Urinary bladder (tissue), 4 donors: ENCODE measurements around the gene RNF220. TPM values are rescaled to one million over a fixed set of nuclear protein-coding genes. Genes with fewer than 3 reads are reported as not detected.

Experiments used
- DNase-seq: peaks from one replicate; pipeline ENCODE4 v3.0.0-alpha.2; 2015; ENCODE audit errors: extremely low spot score
- H3K27ac ChIP-seq: one replicate; pipeline ENCODE4 v1.5.1; 2013; ENCODE audit warnings: low read depth, mild to moderate bottlenecking, moderate library complexity
- H3K36me3 ChIP-seq: one replicate; pipeline ENCODE4 v1.6.1; 2013; ENCODE audit warnings: mild to moderate bottlenecking, moderate library complexity; ENCODE audit not compliant: insufficient read depth
- H3K4me1 ChIP-seq: one replicate; pipeline ENCODE4 v1.6.1; 2013; ENCODE audit warnings: mild to moderate bottlenecking, moderate library complexity; ENCODE audit not compliant: insufficient read depth
- H3K4me3 ChIP-seq: one replicate; pipeline ENCODE4 v1.5.1; 2013; ENCODE audit warnings: low read depth, low read length
- WGBS: extraction: QIAGEN DNeasy Blood & Tissue Kit; methylation state at CpG from one replicate; pipeline ENCODE4 v1.1.7; 2013; 5-methylcytosine and 5-hydroxymethylcytosine counted together
- polyA plus RNA-seq: library from polyadenylated mRNA; stranded (reverse); fragments of 200-250 nt; gene quantifications from one replicate; pipeline ENCODE4 v1.2.3, GENCODE V29; 2013
- total RNA-seq: library from RNA; depleted of rRNA; stranded (reverse); fragments of >200 nt; gene quantifications from one replicate; pipeline ENCODE4 v1.2.3, GENCODE V29; 2014
- donor health status: healthy with polysubstance abuse.
- donor health status: healthy.

RNF220 gene
- total and polyA plus RNA-seq, 2 donors: 17.3 to 89.6 TPM

DNA sequence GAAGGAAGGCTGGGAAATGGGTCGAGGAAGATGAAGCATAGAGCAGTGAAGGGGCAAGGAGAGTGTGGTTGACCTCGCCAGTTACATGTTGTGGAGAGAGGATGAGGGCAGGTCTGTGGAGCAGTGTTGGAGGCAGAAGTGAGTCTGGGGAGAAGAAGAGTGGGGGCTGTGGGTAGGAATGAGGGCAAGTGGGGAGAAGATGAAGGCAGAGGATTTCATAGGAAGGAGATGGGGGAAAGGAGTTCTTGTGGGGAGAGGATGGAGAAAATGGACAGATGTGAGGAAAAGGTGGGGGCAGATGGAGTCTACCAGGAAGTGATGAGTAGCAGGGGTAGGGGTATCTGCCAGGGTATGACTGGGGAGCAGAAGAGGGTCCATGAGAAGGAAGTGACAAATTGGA lies 273.1 kb downstream of the RNF220 start:
- Histone ChIP-seq H3K4me1 (no peaks in the 10 kb centered on the region), H3K4me3 (no peak overlapping the region), H3K27ac (no peak overlapping the region), H3K36me3 (no peaks in the 10 kb centered on the region)
- WGBS: 94% methylated on average over 2 of the region's 2 CpGs
- no peak for DNase-seq

GRCh38 chr1:44678626-44679025 lies 273.6 kb downstream of the RNF220 start:
- no peak for DNase-seq
- WGBS: 79% methylated on average over 4 of the region's 4 CpGs
- no peak overlapping the region for H3K4me3 ChIP-seq
- no peaks in the 10 kb centered on the region for H3K4me1 ChIP-seq
- no peak overlapping the region for H3K27ac ChIP-seq
- H3K36me3 ChIP-seq: no peaks in the 10 kb centered on the region

DNA sequence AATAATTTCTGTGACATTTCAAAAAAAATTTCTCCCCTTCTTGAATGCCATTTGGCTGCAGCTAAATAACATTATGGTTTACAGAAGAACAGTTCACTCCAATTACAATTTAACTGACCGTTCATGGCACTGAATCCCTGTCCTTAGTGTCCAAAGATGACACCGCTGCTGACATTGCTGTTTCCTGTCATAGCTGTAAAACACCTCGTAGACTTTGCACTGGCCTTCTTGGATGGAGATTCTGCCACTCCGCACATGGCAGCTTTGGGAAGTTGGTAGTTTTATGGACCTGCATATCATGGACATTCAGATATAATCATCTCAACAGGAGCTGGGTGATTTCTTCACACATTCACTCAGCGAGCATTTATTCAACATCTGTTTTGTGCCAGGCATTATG lies 274.4 kb downstream of the RNF220 start:
- H3K36me3 ChIP-seq: no peaks in the 10 kb centered on the region
- WGBS: 86% methylated on average over 5 of the region's 5 CpGs

GRCh38 chr1:44681905-44682882 lies 277.1 kb downstream of the RNF220 start:
- Histone ChIP-seq H3K4me1 (no peaks in the 10 kb centered on the region), H3K4me3 (no peak overlapping the region), H3K27ac (no peak overlapping the region), H3K36me3 (no peaks in the 10 kb centered on the region)
- WGBS: 79% methylated on average over 14 of the region's 14 CpGs
- no peak for DNase-seq

More for the DNA sequence above, 274.4 kb downstream of the RNF220 start:
- no peak overlapping the region for H3K4me3 ChIP-seq
- H3K4me1 ChIP-seq: no peaks in the 10 kb centered on the region
- no peak overlapping the region for H3K27ac ChIP-seq
- DNase-seq: no peak

DNA sequence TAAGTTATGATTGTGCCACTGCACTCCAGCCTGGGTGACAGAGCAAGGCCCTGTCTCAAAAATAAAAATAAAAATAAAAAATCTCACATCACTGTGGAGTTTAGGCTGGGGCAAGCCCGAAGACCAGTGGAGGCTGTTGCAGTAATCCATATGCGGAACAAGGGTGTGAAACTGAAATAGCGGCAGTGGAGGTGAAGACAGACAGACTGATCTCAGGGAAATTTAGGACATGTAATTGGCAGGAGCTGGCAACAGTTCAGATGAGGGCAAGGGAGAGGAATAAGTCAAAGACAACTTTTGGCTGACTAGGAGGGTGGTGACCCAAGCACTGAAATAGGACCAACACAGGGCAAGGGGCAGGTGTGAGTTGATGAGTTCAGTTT lies 277.8 kb downstream of the RNF220 start:
- Histone ChIP-seq H3K27ac (no peak overlapping the region), H3K4me1 (no peaks in the 10 kb centered on the region), H3K4me3 (no peak overlapping the region), H3K36me3 (no peaks in the 10 kb centered on the region)
- 95% methylated on average over 3 of the region's 3 CpGs for WGBS
- DNase-seq: no peak

GRCh38 chr1:44684525-44684924 lies 279.5 kb downstream of the RNF220 start:
- Histone ChIP-seq H3K4me1 (no peaks in the 10 kb centered on the region), H3K27ac (no peak overlapping the region), H3K36me3 (no peaks in the 10 kb centered on the region), H3K4me3 (no peak overlapping the region)
- 80% methylated on average over 1 of the region's 1 CpG for WGBS
- no peak for DNase-seq

DNA sequence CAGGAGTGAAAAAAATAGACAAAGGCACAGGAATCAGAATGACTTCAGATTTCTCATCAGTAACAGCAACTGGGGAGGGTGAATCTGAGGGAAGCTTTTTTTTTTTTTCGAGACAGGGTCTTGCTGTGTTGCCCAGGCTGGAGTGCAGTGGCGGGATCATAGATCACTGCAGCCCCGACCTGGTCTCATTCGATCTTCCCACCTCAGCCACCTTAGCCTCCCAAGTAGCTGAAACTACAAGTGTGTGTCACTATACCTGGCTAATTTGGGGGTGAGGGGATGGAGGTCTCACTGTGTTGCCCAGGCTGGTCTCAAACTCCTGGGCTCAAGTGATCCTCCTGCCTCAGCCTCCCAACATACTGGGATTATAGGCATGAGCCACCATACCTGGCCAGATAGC lies 280.2 kb downstream of the RNF220 start:
- H3K27ac ChIP-seq: no peak overlapping the region
- no peaks in the 10 kb centered on the region for H3K4me1 ChIP-seq
- no peak for DNase-seq
- no peak overlapping the region for H3K4me3 ChIP-seq
- WGBS: 95% methylated on average over 4 of the region's 4 CpGs
- no peaks in the 10 kb centered on the region for H3K36me3 ChIP-seq

GRCh38 chr1:44685881-44686280 lies 280.8 kb downstream of the RNF220 start:
- H3K4me3 ChIP-seq: no peak overlapping the region
- H3K27ac ChIP-seq: no peak overlapping the region
- WGBS: 78% methylated on average over 8 of the region's 8 CpGs
- H3K4me1 ChIP-seq: no peaks in the 10 kb centered on the region
- H3K36me3 ChIP-seq: no peaks in the 10 kb centered on the region
- no peak for DNase-seq

DNA sequence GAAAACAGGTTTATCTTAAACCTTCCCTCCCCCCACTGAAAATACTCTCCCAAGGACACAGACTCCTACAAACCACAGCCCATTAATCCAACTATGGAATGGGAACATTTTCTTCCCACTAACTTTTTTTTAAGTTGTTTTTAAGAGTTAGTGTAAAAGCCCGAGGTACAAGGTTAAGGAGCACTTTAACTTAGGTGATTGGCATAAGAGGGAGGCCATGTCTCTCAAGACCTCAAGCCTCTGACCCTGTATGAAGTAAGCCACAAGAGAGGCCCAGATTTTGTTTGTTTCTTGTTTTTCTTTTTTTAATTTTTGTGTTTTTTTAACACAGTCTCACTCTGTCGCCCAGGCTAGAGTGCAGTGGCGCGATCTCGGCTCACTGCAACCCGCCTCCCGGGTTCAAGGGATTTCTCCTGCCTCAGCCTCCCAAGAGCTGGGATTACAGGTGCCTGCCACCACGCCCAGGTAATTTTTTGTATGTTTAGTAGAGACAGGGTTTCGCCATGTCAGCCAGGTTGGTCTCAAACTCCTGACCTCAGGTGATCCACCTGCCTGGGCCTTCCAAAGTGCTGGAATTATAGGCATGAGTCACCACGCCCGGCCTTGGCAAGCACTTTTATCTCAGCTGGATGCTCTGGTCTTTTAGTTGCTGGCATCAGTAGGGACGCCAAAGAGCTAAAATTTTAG lies 283.8 kb downstream of the RNF220 start:
- Histone ChIP-seq H3K27ac (no peak overlapping the region), H3K4me1 (no peaks in the 10 kb centered on the region), H3K4me3 (no peak overlapping the region), H3K36me3 (no peaks in the 10 kb centered on the region)
- 87% methylated on average over 12 of the region's 12 CpGs for WGBS
- no peak for DNase-seq

- 70% methylated on average over 3 of the region's 3 CpGs for WGBS
- H3K4me3 ChIP-seq: no peak overlapping the region
Observed at GRCh38 chr1:44689447-44689765, 284.4 kb downstream of the RNF220 start.

DNA sequence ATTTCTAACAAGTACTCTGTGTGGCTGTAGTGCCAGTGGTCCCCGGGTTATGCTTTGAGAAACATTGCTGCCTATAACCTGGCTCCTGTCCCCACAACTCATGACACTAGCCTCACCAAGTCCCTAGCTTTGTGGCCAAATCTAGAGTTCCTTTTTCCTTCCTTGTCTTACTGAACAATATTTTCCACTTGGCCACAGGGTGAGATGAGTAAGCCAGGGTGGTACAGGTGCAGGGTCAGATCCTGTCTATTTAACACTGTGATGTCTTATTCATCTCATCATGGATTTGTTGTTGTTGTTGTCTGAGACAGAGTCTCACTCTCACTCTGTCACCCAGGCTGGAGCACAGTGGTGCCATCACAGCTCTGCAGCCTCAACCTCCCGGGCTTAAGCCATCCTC lies 288.1 kb downstream of the RNF220 start:
- 85% methylated on average over 2 of the region's 2 CpGs for WGBS
- H3K4me1 ChIP-seq: no peaks in the 10 kb centered on the region
- DNase-seq: no peak
- H3K36me3 ChIP-seq: no peaks in the 10 kb centered on the region
- no peak overlapping the region for H3K27ac ChIP-seq
- H3K4me3 ChIP-seq: no peak overlapping the region

More at GRCh38 chr1:44689447-44689765, 284.4 kb downstream of the RNF220 start:
- DNase-seq: no peak
- Histone ChIP-seq H3K4me1 (no peaks in the 10 kb centered on the region), H3K36me3 (no peaks in the 10 kb centered on the region), H3K27ac (no peak overlapping the region)

GRCh38 chr1:44693900-44694299 lies 288.8 kb downstream of the RNF220 start:
- no peak for DNase-seq
- Histone ChIP-seq H3K4me1 (no peaks in the 10 kb centered on the region), H3K36me3 (no peaks in the 10 kb centered on the region), H3K4me3 (no peak overlapping the region), H3K27ac (no peak overlapping the region)
- 96% methylated on average over 3 of the region's 3 CpGs for WGBS

DNA sequence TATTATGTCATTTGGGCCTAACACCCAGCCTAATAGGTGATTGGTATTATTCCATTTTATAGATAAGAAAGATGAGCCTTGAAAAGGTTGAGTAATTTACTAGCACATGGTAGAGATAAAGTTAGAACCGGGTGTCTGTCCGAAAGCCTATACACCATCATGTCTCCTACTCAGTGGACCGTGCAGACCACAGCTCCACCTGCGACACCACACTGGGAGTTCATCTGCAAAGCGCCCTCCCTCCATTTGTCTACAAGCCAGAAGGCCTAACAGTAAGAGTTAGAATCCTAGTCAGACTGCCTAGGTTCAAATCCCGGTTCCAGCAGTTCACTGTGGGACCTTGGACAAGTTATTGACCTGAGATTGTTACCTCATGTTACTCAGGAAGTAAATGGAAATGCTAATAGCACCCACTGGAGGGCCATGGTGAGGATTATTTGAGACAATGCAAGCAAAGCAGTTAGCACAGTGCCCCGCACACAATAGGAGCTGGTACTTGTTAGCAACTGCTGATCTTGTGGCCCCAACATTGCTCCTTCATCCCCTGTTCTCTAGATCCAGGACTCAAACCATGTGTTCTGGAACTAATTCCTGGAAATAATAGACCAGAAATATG lies 289.9 kb downstream of the RNF220 start:
- Histone ChIP-seq H3K4me1 (no peaks in the 10 kb centered on the region), H3K36me3 (no peaks in the 10 kb centered on the region), H3K27ac (no peak overlapping the region), H3K4me3 (no peak overlapping the region)
- WGBS: 94% methylated on average over 7 of the region's 7 CpGs
- no peak for DNase-seq

GRCh38 chr1:44695671-44696070 lies 290.6 kb downstream of the RNF220 start:
- 90% methylated on average over 4 of the region's 4 CpGs for WGBS
- Histone ChIP-seq H3K36me3 (no peaks in the 10 kb centered on the region), H3K4me3 (no peak overlapping the region), H3K27ac (no peak overlapping the region), H3K4me1 (no peaks in the 10 kb centered on the region)
- DNase-seq: no peak
